Ishikawa (cell line): ENCODE measurements around the gene GRHL3.

Experiments used
- EGR1 ChIP-seq: IDR thresholded peaks from 2 replicates; pipeline ENCODE4 v1.6.1; 2012
- EP300 ChIP-seq: IDR thresholded peaks from 2 replicates; pipeline ENCODE4 v1.6.1; 2012; ENCODE audit warnings: borderline replicate concordance
- MAX ChIP-seq: IDR thresholded peaks from 2 replicates; pipeline ENCODE4 v1.6.1; 2012
- TAF1 ChIP-seq: IDR thresholded peaks from 2 replicates; pipeline ENCODE4 v1.6.1; 2012; ENCODE audit warnings: low read depth, mild to moderate bottlenecking
- TEAD4 ChIP-seq: IDR thresholded peaks from 2 replicates; pipeline ENCODE4 v1.6.1; 2012

- no peak for TF ChIP-seq MAX
- TF ChIP-seq EP300 = no peak
- no peak for TF ChIP-seq TAF1
- TF ChIP-seq EGR1 = no peak
- TF ChIP-seq TEAD4 = no peak
Measured at GRCh38 chr1:24336075-24336474, 16.9 kb downstream of the GRHL3 start.
